ENCODE results near the gene USP15. TPM values are rescaled to one million over a fixed set of nuclear protein-coding genes. Genes with fewer than 3 reads are reported as not detected.
"Not testable (repeated sequence)": the region's sequence is repeated elsewhere in the genome, so short reads cannot be mapped to it uniquely, and the experiment has no call there.

Gene USP15
- total RNA-seq, 1 donor, result 51.4 TPM

DNA sequence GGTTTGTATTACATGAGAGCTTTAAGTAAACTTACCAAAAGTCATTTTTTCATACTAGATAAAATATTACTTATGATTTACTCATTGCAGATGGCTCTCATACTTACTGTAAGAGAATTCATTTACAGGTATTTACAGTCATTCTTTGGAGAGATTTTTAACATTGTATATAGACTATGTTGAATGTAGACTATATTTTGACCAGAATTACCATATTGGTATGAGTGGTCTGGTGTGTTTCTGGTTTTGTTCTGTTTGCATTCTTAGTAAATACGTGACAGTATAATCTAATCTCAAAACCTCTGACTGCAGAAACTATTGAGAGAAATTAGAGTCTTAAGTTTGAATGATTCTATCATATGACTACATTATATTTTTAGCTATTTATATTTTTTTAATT, 91.1 kb downstream of the USP15 start:
- H3K4me2 ChIP-seq (ENCODE audit: insufficient read depth, low read length), result no peak overlapping the region
- no peak overlapping the region for H3K4me3 ChIP-seq (ENCODE audit: insufficient read depth, low read length)
- no peak for TF ChIP-seq CTCF (IDR thresholded peaks at IDR 0.05; ENCODE audit: extremely low read depth, low read depth, low read length)
- H3K27me3 ChIP-seq (ENCODE audit: insufficient read depth, low read length), result no peaks in the 10 kb centered on the region
- no peaks in the 10 kb centered on the region for H3K4me1 ChIP-seq (ENCODE audit: insufficient read depth, low read length)
- no peaks in the 10 kb centered on the region for H4K20me1 ChIP-seq (ENCODE audit: insufficient read depth, low read length)
- no peak overlapping the region for H3K27ac ChIP-seq (ENCODE audit: low read depth, low read length)
- no peak for DNase-seq (ENCODE audit: insufficient read length, low spot score, missing footprints)
- no peaks in the 10 kb centered on the region for H3K36me3 ChIP-seq (ENCODE audit: insufficient read depth, low read length)
- no peaks in the 10 kb centered on the region for H3K9me3 ChIP-seq (ENCODE audit: low read depth, low read length)
- H2AFZ ChIP-seq (ENCODE audit: low read length), result no peak overlapping the region
- no peaks in the 10 kb centered on the region for H3K79me2 ChIP-seq (ENCODE audit: insufficient read depth, low read length)

- Histone ChIP-seq H3K4me3 (ENCODE audit: insufficient read depth, low read length) (no peak overlapping the region), H3K27ac (ENCODE audit: low read depth, low read length) (no peak overlapping the region), H2AFZ (ENCODE audit: low read length) (no peak overlapping the region), H3K4me2 (ENCODE audit: insufficient read depth, low read length) (no peak overlapping the region), H3K9me3 (ENCODE audit: low read depth, low read length) (no peaks in the 10 kb centered on the region), H3K4me1 (ENCODE audit: insufficient read depth, low read length) (no peaks in the 10 kb centered on the region), H4K20me1 (ENCODE audit: insufficient read depth, low read length) (no peaks in the 10 kb centered on the region), H3K79me2 (ENCODE audit: insufficient read depth, low read length) (peaks cover 22% of the 10 kb centered on the region), H3K36me3 (ENCODE audit: insufficient read depth, low read length) (no peaks in the 10 kb centered on the region), H3K27me3 (ENCODE audit: insufficient read depth, low read length) (no peaks in the 10 kb centered on the region)
- no peak for DNase-seq (ENCODE audit: insufficient read length, low spot score, missing footprints)
- TF ChIP-seq CTCF (IDR thresholded peaks at IDR 0.05; ENCODE audit: extremely low read depth, low read depth, low read length), result no peak
These were observed 100.8 kb downstream of the USP15 start for GRCh38 chr12:62361048-62361447.

GRCh38 chr12:62363506-62363905, 103.3 kb downstream of the USP15 start:
- TF ChIP-seq CTCF (IDR thresholded peaks at IDR 0.05; ENCODE audit: extremely low read depth, low read depth, low read length), result no peak
- H3K9me3 ChIP-seq (ENCODE audit: low read depth, low read length), result no peaks in the 10 kb centered on the region
- no peak overlapping the region for H3K27ac ChIP-seq (ENCODE audit: low read depth, low read length)
- H3K4me2 ChIP-seq (ENCODE audit: insufficient read depth, low read length), result no peak overlapping the region
- no peaks in the 10 kb centered on the region for H3K36me3 ChIP-seq (ENCODE audit: insufficient read depth, low read length)
- peaks cover 28% of the 10 kb centered on the region for H3K79me2 ChIP-seq (ENCODE audit: insufficient read depth, low read length)
- no peak for DNase-seq (ENCODE audit: insufficient read length, low spot score, missing footprints)
- H2AFZ ChIP-seq (ENCODE audit: low read length), result no peak overlapping the region
- no peak overlapping the region for H3K4me3 ChIP-seq (ENCODE audit: insufficient read depth, low read length)
- no peaks in the 10 kb centered on the region for H3K4me1 ChIP-seq (ENCODE audit: insufficient read depth, low read length)
- no peaks in the 10 kb centered on the region for H4K20me1 ChIP-seq (ENCODE audit: insufficient read depth, low read length)
- H3K27me3 ChIP-seq (ENCODE audit: insufficient read depth, low read length), result no peaks in the 10 kb centered on the region

DNA sequence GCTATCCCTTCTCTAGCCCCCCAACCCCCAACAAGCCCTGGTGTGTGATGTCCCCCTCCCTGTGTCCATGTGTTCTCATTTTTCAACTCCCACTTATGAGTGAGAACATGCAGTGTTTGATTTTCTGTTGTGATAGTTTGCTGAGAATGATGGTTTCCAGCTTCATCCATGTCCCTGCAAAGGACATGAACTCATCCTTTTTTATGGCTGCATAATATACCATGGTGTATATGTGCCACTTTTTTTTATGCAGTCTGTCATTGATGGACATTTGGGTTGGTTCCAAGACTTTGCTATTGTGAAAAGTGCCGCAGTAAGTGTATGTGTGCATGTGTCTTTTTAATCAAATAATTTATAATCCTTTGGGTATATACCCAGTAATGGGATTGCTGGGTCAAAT, 104.5 kb downstream of the USP15 start:
- not testable (repeated sequence) for H3K9me3 ChIP-seq (ENCODE audit: low read depth, low read length); DNase-seq (ENCODE audit: insufficient read length, low spot score, missing footprints); H3K27me3 ChIP-seq (ENCODE audit: insufficient read depth, low read length); H3K4me2 ChIP-seq (ENCODE audit: insufficient read depth, low read length); H3K4me3 ChIP-seq (ENCODE audit: insufficient read depth, low read length); H3K4me1 ChIP-seq (ENCODE audit: insufficient read depth, low read length); H4K20me1 ChIP-seq (ENCODE audit: insufficient read depth, low read length); H3K36me3 ChIP-seq (ENCODE audit: insufficient read depth, low read length); H2AFZ ChIP-seq (ENCODE audit: low read length); H3K27ac ChIP-seq (ENCODE audit: low read depth, low read length)
- H3K79me2 ChIP-seq (ENCODE audit: insufficient read depth, low read length), result peaks cover 28% of the 10 kb centered on the region

DNA sequence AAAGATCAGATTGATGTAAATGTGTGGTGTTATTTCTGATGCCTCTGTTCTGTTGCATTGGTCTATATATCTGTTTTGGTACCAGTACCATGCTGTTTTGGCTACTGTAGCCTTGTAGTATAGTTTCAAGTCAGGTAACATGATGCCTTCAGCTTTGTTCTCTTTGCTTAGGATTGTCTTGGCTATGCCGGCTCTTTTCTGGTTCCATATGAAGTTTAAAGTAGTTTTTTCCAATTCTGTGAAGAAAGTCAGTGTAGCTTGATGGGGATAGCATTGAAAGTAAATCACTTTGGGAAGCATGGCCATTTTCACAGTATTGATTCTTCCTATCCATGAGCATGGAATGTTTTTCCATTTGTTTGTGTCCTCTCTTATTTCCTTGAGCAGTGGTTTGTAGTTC, 105.6 kb downstream of the USP15 start:
- peaks cover 33% of the 10 kb centered on the region for H3K79me2 ChIP-seq (ENCODE audit: insufficient read depth, low read length)
- H3K36me3 ChIP-seq (ENCODE audit: insufficient read depth, low read length); H3K27me3 ChIP-seq (ENCODE audit: insufficient read depth, low read length); H2AFZ ChIP-seq (ENCODE audit: low read length); H3K9me3 ChIP-seq (ENCODE audit: low read depth, low read length); H3K4me1 ChIP-seq (ENCODE audit: insufficient read depth, low read length); DNase-seq (ENCODE audit: insufficient read length, low spot score, missing footprints); H3K4me2 ChIP-seq (ENCODE audit: insufficient read depth, low read length); H3K27ac ChIP-seq (ENCODE audit: low read depth, low read length); H3K4me3 ChIP-seq (ENCODE audit: insufficient read depth, low read length); H4K20me1 ChIP-seq (ENCODE audit: insufficient read depth, low read length): not testable (repeated sequence)

DNA sequence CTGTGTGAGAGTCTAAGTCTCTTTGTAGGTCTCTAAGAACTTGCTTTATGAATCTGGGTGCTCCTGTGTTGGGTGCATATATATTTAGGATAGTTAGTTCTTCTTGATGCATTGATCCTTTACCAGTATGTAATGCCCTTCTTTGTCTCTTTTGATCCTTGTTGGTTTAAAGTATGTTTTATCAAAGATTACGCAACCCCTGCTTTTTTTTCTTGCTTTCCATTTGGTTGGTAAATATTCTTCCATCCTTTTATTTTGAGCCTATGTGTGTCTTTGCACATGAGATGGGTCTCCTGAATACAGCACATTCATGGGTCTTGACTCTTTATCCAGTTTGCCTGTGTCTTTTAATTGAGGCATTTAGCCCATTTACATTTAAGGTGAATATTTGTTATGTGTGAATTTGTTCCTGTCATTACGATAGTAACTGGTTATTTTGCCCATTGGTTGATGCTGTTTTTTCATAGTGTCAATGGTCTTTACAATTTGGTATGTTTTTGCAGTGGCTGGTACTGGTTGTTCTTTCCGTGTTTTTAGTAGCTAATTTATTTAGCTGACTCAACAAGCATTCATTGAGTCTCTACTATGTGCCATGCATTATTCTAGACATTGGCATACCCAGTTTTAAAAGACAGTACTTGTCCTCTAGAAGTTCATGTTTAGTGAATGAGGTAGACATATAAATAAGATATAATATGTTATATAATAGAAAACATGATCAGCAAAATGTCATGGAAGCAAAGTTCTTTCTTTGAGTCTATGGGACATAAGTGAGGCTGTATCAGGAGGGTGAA, 108.4 kb downstream of the USP15 start:
- peaks cover 26% of the 10 kb centered on the region for H3K79me2 ChIP-seq (ENCODE audit: insufficient read depth, low read length)
- H3K27me3 ChIP-seq (ENCODE audit: insufficient read depth, low read length), result not testable (repeated sequence)

More for the DNA sequence above, 108.4 kb downstream of the USP15 start:
- DNase-seq (ENCODE audit: insufficient read length, low spot score, missing footprints); H3K4me2 ChIP-seq (ENCODE audit: insufficient read depth, low read length); H4K20me1 ChIP-seq (ENCODE audit: insufficient read depth, low read length); H3K4me1 ChIP-seq (ENCODE audit: insufficient read depth, low read length); H3K27ac ChIP-seq (ENCODE audit: low read depth, low read length); H2AFZ ChIP-seq (ENCODE audit: low read length); H3K9me3 ChIP-seq (ENCODE audit: low read depth, low read length); H3K36me3 ChIP-seq (ENCODE audit: insufficient read depth, low read length); H3K4me3 ChIP-seq (ENCODE audit: insufficient read depth, low read length): not testable (repeated sequence)

All from osteoblast (primary cell).